NCI-H1092 (cell line): ENCODE measurements around the gene STX18.

Experiments used
- DNase-seq: peaks from one replicate; lab custom pipeline; 2025; lab: John Stamatoyannopoulos, UW

Gene STX18

DNA sequence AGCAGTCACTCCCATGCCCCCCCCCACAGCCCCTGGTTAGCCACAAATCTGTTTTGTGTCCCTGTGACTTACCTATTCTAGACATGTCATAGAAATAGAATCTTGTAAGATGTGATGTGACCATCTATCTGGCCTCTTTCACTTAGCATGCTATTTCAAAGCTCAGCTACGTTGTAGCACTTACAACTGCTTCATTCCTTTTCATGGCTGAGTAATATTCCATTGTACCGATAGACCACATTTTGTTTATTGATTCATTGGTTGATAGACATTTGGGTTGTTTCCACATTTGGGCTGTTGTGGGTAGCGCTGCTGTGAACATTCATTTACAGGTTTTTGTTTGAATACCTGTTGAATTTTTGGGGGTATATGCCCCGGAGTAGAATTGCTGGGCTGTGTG lies 143.4 kb downstream of the STX18 start:
- no peak for DNase-seq

DNA sequence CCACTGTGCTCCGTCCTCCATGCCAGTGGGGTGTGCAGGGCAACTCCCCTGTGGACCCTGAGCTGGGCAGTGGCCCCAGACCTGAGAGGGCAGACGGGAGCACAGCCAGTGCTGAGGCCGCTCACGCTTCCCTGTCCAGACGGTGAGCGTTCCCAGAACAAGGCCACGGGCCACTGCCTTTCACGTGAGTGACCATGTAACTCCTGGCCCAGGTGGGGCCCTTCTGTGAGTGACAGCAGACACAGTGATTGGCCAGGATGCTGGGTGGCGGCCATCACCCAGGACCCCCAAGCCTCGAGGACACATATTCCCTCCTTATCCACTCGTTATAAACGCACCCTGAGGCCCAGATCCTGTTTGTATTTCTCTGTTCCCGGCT lies 144.4 kb downstream of the STX18 start:
- DNase-seq = no peak

DNA sequence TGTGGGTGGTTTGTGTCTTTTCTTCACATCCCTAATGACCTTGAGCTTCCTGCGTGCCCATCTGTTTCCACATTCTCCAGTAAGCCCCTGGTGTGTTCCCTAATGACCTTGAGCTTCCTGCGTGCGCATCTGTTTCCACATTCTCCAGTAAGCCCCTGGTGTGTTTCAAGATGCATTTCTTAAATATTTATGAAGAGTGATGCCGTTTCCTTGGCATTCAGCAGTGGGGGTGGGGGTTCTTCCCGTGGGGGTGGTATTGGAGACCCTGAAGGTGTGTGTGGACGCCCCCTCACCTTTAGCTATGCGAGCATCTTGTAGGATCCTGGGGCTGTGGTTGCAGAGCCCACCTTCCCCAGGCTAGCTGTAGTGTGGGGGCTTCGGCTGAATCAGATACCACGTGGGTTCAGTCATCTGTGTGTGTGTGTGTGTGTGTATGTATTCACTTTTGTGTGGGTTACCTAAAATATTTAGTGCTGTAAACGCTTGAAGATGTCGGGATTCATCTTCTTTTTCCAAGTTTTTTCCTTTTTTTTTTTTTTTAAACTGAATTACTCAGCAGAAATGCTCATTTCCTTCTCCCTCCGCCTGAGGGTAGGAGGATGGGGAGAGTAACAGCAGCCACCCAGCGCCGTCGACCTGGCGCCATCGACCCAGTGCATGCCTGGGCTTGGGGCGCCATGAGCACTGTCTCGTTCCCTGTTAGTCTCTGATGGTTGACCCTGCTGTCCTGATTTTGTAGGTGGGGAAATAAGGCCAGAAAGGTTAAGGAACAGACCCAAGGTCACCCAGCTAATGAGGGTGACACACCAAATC lies 145.0 kb downstream of the STX18 start:
- DNase-seq = no peak

DNA sequence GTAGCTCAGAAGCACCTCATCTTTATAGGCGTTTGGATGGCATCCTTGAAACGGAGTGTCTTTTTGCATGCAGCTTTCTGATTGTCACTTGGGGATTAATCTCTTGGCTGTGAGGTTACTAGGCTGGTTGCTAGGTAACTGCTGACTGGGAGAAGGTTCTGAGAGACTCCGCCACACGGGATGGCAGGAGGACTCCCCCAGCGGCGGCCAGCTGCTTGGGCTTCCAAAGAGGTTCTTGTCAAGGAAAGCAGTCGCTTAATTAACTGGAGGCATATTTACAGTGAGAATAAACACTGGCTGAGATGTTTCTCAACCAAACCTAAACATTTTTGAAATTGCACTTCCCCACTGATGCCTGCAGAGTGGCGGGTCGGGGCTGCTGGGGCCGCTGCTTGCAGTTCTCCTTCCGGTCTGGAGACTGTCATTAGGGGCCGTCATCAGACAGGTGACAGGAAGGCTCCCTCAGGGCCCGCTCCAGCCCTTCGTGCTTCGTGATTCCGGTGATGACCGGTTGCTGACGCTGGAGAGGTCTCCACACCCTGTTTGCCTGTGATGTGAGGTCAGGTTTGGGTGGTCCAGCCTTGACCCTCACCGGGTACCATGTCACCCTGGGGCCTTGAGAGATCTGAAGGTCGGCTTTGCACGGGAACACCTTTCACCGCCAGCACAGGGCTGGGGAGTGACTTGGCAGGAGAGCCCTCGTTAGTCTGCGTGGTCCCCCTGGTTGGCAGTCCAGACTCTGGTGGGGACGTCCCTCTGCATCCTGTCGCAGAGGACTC lies 145.8 kb downstream of the STX18 start:
- DNase-seq = peak; percentile 17

DNA sequence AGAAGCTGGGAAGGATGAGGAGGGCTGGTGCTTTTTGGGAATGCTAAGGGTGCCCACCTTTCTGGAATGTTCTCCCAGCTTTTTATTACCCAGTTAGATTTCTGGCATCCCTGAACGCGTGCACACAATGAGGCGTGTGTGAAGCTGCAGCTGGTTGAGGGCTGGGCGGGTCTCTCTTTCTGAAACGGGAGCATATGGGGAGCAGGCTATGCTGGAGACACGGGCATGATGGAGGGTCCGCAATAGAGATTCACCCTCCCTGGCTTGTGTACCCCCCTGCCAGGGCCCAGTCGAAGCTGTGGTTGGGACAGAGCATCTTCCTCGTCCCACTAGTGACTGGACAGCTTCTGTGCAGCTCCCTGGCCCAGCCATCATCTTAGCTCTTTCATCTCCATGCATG lies 146.5 kb downstream of the STX18 start:
- no peak for DNase-seq

DNA sequence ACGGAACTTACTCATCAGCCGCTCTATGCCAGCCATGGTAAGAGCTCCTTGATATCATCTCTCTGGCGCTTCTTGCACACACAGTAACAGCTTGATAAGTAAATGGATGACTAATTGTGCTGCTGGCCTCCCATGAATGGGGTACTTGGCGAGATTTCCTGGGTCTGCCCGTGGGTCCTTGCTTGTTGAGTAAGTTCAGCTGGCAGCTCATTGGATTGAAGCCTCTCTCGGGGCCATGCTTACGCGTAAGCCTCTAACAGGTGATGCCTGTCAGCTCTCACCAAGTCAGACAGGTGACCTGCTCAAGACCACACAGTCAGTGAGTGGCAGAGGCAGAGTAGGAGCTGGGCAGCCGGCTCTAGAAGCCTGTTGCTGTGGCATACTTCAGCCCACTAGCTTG lies 147.2 kb downstream of the STX18 start:
- DNase-seq = no peak

DNA sequence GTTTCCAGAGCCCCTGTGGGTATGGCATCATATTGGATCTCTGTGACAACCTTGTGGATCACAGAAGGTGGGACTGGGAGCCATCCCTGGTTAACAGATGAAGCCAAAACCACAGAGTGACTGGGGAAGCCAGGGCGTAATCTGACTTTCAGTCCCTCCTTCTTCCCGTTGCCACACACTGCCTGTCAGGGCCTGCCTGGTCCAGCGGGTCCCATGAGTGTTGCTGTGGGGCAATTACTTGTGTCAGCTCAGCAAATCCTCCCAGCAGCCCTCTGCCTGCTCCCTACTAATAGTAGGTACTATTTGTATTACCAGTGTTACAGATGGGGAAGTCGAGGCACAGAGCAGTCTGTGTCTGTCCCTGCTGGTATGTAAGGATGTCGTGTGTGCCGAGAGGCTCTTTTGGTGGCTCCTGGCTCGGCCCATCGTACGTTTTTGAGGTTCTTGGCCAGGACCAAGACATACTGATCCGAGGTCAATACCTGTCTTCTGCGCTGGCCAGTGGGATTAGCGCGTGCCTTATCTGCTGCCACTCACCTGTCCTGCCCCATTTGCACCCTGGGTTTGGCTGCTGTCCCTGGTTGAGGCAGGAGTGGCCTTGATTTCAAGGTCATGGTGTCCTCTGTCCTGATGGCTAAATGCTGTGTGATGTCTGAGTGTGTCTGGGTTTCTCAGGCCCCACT lies 149.2 kb downstream of the STX18 start:
- DNase-seq = no peak

DNA sequence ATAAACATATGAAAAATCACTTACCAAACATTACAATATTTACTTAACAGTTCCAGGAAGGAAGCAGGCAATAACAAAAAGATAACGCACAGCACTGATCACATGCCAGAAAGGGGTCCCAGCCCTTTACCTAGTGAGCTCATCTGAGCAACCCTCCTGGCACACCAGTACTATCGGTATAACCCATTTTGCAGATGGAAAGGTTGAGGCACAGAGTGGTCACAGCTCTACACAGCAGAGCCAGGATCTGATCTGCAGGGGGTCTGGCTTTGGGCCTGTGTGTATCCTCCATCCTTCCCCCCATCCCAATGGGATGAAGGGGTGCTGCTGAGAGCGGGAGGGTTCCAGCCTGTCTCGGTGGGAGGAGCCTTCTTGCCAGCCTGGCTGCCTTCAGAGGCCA lies 150.0 kb downstream of the STX18 start:
- DNase-seq = no peak

DNA sequence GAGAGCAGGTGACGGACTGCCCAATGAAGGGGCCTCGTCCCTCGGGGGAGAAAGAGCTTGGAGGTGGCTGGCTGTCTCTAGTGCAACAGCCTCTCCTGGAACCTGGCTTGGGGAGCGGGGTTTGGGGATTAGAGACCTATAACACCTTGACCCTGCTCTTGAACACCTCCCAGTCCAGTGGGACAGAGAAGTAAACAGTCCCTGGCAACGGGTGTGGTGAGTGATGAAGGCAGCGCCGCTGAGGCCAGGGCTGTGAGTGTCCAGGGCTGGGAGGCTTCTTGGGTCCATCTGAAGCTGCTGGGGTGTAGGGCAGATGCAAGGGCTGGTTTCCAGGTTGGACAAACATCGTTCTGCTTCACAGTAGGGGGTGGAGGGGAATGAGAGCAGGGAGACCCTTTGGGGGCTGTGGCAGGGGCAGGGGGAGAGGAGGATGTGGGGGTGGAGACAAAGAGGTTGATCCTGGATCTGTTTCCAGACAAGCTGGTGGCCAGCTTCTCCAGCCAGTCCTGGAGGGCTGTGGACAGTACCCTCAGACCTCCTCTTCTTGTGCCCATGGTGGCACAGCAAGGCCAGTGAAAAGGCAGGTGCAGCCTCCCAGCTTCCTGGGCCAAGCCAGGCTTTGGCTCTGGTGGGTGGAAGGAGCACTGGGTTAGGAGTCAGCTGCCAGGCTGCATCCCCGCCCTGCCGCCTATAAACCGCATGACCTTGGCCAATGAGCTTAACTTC lies 151.2 kb downstream of the STX18 start:
- DNase-seq = no peak

DNA sequence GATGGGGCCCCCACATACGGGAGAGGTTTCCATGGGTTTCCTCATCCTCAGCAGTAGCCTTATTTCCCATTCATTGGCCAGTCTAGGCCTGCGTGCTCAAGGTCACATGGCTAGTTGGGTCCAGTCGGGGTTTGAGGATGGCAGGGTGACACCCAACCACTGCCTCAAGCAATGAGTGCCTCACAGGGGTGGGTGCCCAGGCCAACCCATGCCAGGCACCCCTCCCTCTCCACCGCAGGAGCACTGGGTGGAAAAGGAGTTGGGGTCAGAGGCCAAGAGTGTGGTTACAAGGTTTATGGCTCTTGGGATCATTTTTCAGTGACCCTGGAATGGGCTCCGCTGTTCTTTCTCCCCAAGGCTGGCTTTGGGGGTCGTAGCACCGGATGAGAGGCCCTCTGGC lies 151.8 kb downstream of the STX18 start:
- no peak for DNase-seq

DNA sequence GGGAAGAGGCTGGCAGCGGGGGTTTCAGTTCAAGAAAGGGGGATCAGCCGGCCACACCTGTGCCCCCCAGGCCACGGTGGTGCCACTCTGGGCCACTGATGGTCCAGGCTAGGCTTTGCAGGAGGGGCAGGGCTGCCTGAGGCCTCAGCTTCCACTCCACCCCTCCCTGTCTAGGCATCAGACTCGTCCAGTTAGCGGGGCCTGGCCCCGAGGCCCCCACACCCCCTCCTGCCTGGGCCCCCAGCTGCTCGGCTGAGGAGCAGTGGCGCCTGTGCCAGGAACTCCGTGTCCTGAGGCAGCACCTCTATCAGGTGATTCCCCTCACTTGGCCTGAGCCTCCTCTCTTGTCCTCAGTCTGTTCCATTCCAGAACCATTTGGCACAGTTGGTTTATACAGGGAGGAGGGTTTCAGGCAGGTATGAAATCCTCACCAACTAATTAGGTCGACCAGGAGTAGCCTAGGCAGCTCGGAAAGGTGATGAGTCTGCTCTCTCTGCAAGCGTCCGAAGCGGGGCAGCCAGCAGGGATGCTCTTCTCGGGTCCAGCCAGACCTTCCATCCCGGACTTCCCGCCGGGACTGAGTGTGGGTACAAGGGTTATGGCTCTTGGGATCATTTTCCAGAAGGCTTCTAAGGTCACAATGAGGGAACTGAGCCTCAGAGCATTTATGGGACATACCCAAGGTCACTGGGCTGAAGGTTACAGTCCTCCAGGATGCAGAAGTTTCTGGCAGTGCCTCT lies 152.8 kb downstream of the STX18 start:
- no peak for DNase-seq

DNA sequence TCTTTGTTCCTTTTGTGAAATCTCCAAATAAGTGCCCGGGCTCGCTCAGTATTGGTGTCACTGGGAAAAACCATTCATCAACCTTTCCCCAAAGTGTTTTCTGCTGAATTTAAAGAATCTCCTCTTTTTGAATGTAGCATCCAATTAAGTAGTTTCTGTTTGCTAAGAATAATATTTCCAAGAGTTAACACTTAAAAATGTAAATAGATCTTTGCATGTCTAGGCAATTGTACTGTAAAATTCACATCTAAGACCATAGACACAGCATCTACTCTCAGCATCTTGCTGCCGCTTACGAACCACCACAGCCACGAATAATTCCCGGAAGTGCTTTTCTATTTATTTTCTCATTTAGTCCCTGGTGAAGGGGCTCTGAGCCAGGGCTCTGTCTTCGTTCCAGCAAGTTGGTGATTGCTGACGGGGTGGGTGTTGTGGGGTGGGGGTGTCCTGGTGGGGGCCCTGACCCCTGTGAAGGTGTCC lies 153.5 kb downstream of the STX18 start:
- DNase-seq = no peak

DNA sequence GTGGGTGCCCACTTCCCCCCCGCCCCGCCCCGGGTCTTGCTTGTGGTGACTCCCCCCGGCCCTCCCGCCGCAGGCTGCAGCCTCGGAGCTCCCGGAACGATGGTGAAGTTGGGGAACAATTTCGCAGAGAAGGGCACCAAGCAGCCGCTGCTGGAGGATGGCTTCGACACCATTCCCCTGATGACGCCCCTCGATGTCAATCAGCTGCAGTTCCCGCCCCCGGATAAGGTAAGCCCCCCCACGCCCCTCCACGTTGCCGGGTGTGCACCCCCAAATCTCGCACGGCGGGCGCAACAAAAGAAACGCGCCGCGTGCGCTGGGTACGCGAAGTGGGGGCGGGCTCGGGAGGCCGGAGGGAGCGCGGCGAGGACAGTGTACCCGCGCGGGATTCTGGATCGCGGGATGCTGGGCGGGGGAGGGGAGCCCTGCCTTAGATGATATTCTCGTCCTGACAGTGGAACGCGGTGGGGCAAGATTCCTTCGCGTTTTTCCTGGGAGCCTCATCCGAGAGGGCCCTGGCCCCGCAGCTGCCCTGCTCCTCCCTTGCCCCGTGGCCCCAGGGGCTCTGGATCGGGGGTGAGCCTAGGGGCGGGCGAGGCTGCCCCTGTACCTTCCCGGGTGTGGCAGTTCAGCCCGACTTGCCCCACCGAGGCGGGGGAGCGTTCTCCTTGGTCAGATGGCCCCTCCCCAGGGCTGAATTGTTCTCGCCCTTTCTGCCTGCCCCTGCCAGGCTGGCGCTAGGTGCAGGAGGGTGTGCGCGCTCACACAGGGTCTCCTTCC lies 154.1 kb downstream of the STX18 start:
- DNase-seq = peak; percentile 31

DNA sequence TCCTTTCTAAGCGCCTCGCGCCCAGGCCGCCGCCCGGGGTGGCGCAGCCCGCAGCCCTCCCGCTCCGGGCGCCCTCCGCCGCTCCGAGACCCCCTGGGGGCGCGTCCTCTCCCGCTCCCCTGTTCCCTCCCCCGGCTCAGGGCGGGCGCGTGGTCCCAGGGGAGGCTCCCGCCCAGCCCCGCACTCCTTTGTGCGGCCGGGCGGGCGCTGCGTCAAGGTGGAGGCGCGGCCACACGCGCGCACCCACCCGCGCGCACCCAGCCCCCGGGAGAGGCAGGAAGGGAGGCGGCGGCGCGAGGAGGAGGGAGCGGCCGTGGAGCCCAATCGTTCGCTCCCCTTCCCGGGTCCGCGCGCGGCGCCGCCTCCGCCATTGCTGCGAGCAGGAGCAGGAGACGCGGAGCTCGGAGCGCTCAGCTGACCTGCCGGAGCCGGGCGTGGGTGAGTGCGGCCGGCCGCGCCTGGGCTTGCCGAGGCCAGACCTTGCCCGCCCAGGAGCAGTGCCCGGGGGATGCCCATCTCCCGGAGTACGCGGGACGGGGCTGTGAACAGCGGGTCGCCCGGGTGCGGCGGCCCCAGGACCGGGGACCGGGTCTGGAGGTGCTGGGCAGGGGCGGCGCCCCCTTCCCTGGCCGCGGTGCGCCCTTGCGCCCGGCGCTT lies 155.0 kb downstream of the STX18 start, which contains the start of gene NSG1:
Gene NSG1, plus strand, starts transcription at position 367 of the 657 bp plus-strand sequence. CDS start 528 bp downstream, outside the sequence.
- peak; percentile 69 for DNase-seq

DNA sequence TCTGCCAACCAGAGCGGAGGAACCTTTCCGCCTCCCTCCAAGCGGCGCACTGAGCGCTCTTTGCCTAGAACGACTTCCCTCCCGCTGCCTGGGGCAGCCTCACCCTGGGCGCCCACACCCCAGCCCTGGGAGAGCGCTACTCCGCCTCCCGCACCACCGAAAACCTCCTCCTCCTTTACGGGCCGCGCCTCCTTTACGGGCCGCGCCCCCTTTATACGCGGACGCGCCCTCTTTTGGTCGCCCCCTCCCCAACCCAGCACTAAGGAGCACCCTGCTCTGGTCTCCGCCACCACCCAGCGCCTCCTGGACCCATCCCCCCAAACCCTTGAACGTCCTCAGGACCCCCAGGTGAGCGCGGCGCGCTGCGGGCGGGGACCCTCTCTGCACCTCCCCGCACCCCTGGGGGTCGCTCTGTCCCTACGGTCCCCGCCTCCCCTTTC lies 155.5 kb downstream of the STX18 start:
- peak; percentile 65 for DNase-seq

DNA sequence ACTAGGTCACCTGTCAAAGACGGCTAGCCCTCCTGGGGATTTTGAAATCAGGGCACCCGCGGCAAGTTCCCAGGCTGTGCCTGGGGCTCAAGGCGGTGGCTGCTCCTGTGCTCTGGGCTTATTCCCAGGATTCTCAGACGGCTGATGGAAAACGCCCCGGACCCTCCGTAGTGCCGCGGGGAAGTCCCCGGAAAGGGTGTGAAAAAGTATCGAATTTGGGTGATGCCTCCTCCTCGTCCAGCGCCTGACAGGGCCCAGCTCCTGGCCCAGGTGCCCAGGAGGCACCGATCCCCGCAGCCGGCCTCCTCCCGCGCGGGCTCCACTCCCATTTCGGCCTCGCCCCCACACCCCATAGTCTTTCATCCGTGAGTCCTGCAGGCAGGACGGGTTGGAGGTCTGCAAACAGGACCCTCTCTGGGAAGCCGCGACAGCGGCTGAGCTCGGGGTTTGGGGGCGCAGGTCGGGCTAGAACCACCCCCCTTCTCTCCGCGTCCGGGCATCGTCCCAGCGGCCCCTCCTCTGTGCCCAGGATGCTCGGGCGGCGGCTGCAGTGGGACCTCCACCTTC lies 156.0 kb downstream of the STX18 start:
- no peak for DNase-seq

DNA sequence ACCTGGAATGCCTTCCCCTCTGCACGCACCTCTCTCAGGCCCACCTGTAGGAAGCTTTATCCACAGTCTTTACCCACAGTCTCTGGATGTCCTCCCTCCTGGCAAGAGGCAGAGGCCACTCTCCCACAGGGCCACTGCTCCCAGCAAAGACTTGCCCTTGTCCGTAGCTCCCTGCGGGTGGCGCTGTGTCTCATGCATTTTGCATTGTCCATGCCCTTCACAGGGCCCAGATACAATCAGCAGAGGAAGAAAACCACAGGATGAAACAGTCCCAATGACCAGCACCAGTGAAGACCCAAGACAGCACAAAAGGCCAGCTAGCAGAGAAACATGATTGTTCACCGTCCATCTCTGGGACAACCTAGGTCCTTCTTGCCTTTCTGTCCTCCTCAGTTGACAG lies 157.0 kb downstream of the STX18 start:
- peak; percentile 29 for DNase-seq

DNA sequence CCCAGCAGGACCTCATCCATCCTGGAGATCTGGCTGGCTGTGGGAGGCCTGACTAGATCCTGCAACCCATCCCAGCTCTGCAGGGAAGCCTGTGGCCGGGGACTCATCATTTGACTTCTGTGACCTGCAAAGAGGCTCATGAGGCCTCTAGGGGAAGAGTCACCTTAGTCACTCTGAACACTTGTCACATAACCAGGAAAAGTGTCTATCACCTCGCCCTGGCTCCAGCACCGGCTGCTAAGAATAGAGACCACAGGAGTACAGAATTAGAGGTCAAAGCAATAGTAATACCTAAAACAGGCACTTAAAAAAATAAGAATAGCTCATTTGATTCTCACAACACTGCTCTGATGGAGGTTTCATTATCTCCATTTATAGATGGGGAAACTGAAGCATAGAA lies 158.8 kb downstream of the STX18 start:
- DNase-seq = no peak

DNA sequence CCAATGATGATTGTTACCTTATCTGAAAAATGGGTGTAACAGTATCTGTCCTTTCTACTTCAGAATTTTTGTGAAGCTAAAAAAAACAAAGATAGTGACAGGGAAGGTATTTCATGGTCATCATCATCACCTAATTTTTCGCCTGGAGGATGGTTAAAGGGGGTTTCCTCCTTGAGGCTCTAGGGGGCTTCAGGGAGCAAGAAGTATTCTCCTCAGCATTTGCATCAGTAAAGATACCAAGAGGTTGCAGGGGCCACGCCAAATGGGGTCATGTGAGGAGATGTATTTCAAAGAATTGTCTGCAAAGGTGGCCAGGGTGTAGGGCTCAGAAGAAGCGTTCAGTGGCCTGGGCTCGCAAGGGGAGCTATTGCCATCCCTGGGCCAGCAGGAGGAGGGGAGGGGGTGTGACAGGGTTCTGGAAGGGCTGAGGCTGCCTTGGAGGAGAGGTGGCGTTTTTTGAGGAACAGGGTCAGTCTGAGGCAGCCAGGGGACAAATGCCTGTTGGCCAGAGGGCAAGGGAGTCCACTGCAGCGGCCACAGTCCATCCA lies 162.2 kb downstream of the STX18 start:
- DNase-seq = no peak
